D341Med (cell line): Measurements from ENCODE around the gene MKRN2OS.

Experiments
- DNase-seq: peaks from one replicate; pipeline ENCODE4 v3.0.0; 2012; ENCODE audit warnings: low spot score

MKRN2OS gene

DNA sequence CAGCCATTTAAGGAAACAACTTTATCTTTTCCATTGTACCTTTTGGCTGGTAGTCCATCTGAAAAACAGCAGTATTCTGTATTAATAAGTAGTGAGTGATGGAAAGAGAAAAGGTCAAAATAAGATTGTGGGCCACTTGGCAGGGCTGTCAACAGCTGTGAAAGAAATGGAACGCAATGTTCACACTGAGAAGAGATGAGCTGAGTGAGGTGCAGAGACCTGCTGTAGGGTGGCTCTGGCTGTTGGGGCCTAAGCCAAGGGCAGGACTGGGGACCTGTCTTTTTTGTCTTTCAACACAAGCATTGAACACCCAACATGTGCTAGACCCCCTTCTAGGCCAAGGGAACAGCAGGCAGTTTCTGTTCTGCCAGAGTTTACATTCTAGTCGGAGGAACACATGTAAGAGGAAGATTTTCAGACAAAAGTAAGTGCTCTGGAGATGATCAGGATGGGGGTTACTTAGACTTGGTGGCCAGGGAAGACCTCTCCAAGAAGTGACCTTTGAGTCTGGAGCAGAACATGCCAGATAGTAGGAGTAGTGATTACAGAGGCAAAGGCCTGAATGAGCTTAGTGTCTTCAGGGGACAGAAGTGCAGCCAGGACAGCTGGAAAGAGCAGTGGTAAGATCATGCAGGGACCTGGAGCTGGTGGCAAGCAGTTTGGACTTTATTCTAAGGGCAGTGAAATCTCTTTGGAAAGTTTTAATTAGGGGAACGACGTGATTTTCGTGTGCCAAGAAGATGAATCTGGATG lies 31.4 kb downstream of the MKRN2OS start:
- DNase-seq: no peak

DNA sequence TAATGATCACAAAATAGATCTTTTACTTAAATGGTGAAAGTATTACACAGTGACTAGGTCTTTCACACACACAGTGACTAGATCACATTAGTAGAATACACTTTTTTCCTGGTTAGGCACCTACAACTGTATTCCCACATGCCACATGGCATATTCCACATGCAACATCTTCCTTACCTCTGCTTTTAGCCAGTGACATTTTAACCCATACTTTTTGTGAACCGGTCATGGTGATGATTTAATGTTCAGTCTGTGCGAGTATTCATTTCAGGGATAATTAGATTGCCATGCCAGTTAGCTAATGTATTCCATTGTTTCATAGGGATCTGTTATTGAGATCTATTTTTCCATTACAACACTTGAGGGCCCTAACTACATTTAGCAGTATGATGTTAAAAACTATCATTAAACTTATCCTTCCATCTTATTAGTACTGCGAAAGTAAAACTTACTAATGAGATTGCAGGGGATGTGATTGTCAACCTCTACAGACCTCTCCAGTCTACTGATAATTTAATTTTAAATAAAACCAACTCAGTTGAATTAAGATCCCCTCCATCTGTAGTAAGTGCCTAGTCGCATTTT lies 32.7 kb downstream of the MKRN2OS start:
- DNase-seq: no peak

DNA sequence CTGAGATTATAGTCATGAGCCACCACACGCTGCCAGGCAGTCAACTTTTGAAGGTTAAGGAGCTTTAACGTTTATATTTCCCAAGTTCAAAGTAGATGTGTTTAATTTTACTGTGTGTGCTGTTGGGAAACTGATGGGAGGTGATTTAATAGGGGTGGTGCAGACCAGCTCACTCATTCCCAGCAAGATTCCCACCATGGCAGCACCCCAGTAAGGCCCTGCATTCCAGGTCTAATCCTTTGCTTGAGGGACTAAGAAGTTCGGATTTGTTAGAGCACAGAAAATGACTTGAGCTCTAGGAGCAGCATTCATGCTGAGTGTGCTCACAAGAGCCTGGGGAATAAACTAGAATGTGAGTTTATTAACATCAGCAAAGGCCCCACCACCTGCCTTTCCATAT lies 35.8 kb downstream of the MKRN2OS start:
- DNase-seq: no peak

DNA sequence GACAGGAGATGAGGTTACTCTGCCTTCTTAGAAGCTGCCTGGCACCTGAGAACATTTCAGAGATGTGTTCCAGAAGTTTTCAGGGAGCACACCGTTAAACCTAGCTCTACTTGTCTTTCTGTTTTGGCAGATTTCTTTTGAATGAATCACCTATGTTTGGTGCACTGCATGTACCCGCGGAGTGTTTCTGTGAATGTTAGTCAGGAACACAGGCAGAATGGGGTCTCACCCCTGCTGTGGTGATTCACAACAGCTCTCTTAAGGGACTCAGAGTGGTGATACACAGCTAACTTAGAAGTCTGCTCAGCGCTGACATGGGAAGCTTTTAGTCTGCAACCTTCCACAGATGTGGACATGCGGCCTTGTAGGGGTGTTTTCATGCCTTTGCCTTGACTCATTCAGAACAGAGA lies 37.0 kb downstream of the MKRN2OS start:
- no peak for DNase-seq

DNA sequence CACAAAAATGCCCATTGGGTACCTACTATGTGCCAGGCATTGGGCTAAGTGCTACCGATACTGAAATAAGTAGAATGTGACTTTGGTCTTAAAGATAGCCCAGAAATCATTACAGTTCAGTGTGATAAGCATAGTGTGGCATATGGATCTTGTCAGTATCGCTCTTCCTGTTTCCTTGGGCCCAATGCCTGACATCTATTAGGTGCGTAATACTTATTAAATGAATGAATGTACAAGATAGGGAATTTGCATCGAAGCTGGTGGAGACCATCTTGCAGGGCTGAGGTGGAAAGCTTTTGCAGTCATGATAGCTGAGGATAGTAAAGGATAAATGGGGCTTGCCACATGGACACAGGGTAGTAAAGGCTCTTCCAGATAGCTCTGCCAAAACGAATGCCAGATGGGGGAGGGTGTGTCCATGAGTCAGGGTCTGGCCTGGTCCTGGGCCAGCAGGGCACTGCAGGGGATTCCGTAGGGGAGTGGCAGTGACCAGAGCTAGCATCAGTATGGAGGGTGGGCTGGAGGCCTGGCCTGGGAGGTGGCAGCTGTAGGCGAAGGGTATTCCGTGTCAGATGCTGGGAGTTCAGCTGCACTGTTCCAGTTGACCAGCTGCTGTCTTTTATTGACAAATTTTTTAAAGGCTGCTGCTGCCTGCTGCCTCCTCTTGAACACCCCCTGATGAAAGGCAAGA lies 37.6 kb downstream of the MKRN2OS start:
- DNase-seq: no peak

DNA sequence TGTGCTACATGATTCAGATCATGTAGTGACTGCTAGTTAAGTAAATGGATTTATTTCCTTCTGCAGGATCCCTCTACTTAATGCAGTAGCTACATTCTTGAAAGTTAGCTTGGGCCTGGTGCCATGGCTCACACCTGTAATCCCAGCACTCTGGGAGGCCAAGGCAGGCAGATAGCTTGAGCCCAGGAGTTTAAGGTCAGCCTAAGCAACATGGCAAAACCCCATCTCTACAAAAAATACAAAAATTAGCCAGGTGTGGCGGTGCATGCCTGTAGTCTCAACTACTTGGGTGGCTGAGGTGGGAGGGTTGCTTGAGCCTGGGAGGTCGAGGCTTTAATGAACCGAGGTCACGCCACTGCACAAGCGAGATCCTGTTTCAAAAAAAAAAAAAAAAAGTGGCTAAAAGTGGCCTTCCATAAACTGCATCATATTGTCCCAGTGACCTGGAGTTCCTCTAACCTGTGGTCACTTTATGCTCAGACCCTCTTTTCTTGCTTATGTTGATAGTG lies 39.0 kb downstream of the MKRN2OS start:
- no peak for DNase-seq

DNA sequence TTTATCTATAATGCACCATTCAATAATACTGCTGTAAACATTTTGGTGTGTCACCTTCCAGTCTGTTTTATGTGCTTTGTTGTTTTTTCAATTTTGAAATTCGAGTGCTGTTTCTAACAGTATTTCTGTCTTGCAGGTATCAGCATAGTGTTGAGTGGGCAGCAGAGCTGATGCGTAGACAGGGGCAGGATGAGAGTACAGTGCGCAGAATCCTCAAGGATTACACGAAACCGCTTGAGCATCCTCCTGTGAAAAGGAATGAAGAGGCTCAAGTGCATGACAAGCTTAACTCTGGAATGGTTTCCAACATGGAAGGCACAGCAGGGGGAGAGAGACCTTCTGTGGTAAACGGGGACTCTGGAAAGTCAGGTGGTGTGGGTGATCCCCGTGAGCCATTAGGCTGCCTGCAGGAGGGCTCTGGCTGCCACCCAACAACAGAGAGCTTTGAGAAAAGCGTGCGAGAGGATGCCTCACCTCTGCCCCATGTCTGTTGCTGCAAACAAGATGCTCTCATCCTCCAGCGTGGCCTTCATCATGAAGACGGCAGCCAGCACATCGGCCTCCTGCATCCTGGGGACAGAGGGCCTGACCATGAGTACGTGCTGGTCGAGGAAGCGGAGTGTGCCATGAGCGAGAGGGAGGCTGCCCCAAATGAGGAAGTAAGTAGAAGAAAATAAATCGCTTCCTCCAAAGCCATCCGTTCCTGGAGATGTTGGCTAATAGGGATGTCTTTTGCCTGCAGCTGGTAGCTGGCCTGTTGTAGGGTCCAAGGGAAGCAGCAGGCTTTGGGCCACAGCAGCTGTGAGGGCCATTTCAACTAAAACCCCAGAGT lies 42.0 kb downstream of the MKRN2OS start:
- no peak for DNase-seq

DNA sequence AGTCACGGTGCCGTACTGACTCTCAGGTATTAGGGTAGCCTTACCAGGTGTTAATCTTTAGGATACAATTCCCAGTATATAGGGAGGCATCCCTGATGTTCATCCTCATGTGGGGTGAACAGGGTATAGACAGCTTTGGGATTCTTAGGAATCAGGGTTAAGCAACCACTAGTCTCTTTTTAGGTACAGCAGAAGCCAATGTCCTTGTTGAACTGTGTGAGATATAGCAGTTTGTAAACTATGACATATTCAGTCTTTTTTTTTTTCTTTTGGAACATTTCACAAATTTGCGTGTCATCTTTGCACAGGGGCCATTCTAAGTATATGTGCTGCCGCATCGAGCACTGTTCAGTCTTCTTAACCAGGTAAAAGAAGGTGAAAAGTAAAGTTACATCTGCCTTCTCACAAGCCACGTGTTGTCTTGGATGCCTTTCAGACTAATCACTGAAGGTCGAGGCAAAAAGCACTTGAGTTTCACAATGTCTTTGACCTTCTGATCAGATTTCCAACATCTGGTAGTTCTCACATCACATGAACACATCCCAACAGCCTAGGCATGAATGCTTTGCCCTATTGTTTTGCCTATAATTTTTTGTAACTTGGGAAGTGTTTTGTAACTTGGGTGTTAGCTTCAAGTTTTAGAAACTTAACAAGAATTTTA lies 43.8 kb downstream of the MKRN2OS start:
- DNase-seq: no peak

DNA sequence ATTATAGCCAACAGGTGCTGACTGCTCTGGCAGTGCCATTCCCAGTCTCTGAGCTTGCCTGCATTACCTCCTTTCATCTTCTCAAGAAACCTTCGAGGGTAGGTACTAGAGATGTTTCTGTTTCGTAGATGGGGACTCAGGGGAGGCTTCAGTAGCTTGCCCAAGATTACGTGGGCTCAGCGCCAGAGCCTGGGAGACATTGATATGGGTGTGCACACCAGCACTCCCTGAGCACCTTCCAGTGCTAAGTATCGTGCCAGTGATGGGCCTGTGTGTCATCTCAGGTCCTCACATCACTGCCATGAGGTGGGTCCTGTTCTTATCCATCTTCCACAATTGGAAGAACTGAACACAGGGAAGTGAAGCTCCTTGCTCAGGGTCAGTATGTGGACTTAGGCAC lies 45.8 kb downstream of the MKRN2OS start:
- no peak for DNase-seq

DNA sequence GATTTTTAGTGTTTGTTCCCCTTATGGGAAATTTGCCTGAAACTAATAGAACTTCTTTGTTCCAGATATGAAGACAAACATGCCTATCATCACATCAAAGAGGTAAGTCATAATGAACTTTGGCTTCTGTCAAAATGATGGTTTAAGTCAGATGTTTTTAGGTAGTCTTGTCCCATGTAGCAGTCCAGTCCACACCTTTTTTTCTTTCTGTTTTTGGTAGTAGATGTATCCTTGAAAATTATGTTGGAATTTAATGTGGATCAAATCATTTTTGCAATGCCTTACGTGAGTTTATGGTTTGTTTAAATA lies 48.9 kb downstream of the MKRN2OS start:
- no peak for DNase-seq

DNA sequence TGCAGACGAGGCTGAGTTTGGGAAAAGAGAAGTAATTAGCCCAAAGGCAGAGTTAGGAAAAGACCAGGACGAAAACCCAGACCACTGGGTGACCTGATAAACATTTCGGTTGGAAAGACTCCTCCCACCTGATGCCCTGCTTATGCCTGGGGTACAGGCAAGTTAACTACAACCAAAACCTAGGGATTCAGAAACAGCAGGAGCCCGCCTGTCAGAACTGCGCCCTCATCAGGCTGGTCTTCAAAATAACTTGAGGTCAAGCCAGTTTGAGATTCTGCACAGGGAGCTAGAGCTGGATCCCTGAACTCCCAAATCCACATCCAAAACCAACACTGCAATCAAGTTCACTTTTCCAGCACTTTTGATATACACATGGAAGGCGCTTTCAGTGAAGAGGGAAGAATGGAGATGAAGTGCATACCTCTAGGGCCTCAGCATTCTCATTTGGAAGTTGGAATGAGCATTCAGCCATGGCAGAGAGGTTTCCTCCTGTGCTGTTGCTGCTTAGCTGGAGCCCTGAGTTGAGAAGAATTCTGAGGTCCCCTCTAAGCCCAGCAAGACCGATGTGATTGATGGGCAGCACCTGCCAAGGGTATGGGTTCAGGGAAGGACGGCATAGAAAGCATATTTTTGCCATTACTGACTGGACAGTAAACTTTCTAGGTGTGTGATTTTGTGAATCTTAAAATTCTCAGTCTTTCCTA lies 49.4 kb downstream of the MKRN2OS start:
- no peak for DNase-seq

DNA sequence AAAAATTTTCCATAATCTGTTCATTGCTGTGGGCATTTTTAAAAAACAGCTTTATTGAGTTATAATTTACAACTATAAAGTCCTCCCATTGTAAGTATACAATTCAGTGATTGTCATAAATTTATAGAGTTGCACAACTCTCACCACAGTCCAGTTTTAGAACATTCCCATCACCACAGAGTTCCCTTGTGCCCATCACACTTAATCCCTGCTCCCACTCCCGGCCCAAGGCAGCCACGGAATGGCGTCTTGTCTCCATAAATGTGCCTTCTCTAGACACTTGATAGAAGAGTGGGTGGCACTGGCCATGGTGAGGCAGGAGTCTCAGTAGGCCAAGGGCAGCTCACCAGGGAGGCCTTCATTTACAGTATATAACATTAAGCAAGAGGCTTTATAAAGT lies 54.8 kb downstream of the MKRN2OS start:
- DNase-seq: no peak

DNA sequence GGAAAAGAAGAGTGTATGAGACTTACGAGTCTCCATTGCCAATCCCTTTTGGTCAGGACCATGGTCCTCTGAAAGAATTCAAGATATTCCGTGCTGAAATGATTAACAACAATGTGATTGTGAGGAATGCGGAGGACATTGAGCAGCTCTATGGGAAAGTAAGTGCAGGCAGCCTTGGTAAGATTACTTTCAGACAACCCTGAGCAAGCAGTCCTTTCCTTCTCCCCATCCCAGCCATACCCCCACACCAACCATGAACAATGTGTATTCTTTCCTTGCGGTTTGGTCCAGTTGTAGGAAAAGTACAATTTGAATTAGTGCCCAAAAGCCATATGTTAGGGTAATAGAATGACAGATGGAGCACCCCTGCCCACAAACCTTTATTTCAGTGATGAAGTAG lies 55.5 kb downstream of the MKRN2OS start:
- DNase-seq: no peak
